Loucy (cell line): ENCODE measurements around the gene PDIA6.

Source experiments
- H2AFZ ChIP-seq: fragments of 200-600 bp; sonication (generic); 2 replicates; pipeline ENCODE4 v1.6.0; 2016; ENCODE audit warnings: antibody characterized with exemption, mild to moderate bottlenecking, low read length, moderate library complexity
- H3F3A ChIP-seq: fragments of 200-600 bp; 2 replicates; pipeline ENCODE4 v1.6.0; 2016; ENCODE audit warnings: antibody characterized with exemption, low read depth, mild to moderate bottlenecking
- H3K27me3 ChIP-seq: fragments of 200-600 bp; sonication (generic); 2 replicates; pipeline ENCODE4 v1.6.1; 2014; ENCODE audit warnings: low read length, mild to moderate bottlenecking; ENCODE audit not compliant: insufficient read depth, poor library complexity, severe bottlenecking
- H3K36me3 ChIP-seq: fragments of 200-600 bp; sonication (generic); 2 replicates; pipeline ENCODE4 v1.6.1; 2016; ENCODE audit warnings: low read length; ENCODE audit not compliant: insufficient read depth
- H3K4me1 ChIP-seq: fragments of 200-600 bp; sonication (generic); 2 replicates; pipeline ENCODE4 v1.5.1; 2014; ENCODE audit warnings: low read length, mild to moderate bottlenecking; ENCODE audit not compliant: insufficient read depth, poor library complexity, severe bottlenecking
- H3K4me2 ChIP-seq: fragments of 200-600 bp; sonication (generic); 2 replicates; pipeline ENCODE4 v1.6.0; 2014; ENCODE audit warnings: antibody characterized with exemption, low read length, low read depth, mild to moderate bottlenecking; ENCODE audit not compliant: poor library complexity, severe bottlenecking
- H3K4me3 ChIP-seq: fragments of 200-600 bp; sonication (generic); 2 replicates; pipeline ENCODE4 v1.5.1; 2014; ENCODE audit warnings: low read length, mild to moderate bottlenecking, mixed read lengths; ENCODE audit not compliant: poor library complexity, severe bottlenecking
- H3K79me2 ChIP-seq: fragments of 200-600 bp; sonication (generic); 2 replicates; pipeline ENCODE4 v1.6.1; 2014; ENCODE audit warnings: low read length; ENCODE audit not compliant: insufficient read depth
- H3K9ac ChIP-seq: fragments of 200-600 bp; sonication (generic); 2 replicates; pipeline ENCODE4 v1.6.0; 2014; ENCODE audit warnings: mild to moderate bottlenecking, low read depth, low read length, moderate library complexity; ENCODE audit not compliant: poor library complexity, severe bottlenecking
- H3K9me2 ChIP-seq: fragments of 200-600 bp; sonication (generic); replicated peaks from 2 replicates; pipeline ENCODE4 v1.6.1; 2016; ENCODE audit warnings: low read depth, low read length, mixed read lengths
- H3K9me3 ChIP-seq: fragments of 200-600 bp; sonication (generic); 2 replicates; pipeline ENCODE4 v1.6.1; 2014; ENCODE audit warnings: mild to moderate bottlenecking, antibody characterized with exemption, low read length, low read depth; ENCODE audit not compliant: insufficient read depth
- H4K20me1 ChIP-seq: fragments of 200-600 bp; sonication (generic); 2 replicates; pipeline ENCODE4 v1.6.0; 2014; ENCODE audit warnings: antibody characterized with exemption, low read length, mild to moderate bottlenecking; ENCODE audit not compliant: insufficient read depth, poor library complexity, severe bottlenecking
- EZH2phosphoT487 ChIP-seq: fragments of 200-600 bp; IDR thresholded peaks from 2 replicates; pipeline ENCODE4 v1.6.1; 2018; ENCODE audit warnings: antibody characterized with exemption, mild to moderate bottlenecking, moderate library complexity, borderline replicate concordance
- TF ChIP-seq, protein P1 (sequence below): fragments of 200-600 bp; sonication (generic); conservative IDR thresholded peaks from 2 replicates; pipeline ENCODE4 v1.5.1; 2014; ENCODE audit warnings: mild to moderate bottlenecking, antibody characterized with exemption, low read length

The PDIA6 gene

DNA sequence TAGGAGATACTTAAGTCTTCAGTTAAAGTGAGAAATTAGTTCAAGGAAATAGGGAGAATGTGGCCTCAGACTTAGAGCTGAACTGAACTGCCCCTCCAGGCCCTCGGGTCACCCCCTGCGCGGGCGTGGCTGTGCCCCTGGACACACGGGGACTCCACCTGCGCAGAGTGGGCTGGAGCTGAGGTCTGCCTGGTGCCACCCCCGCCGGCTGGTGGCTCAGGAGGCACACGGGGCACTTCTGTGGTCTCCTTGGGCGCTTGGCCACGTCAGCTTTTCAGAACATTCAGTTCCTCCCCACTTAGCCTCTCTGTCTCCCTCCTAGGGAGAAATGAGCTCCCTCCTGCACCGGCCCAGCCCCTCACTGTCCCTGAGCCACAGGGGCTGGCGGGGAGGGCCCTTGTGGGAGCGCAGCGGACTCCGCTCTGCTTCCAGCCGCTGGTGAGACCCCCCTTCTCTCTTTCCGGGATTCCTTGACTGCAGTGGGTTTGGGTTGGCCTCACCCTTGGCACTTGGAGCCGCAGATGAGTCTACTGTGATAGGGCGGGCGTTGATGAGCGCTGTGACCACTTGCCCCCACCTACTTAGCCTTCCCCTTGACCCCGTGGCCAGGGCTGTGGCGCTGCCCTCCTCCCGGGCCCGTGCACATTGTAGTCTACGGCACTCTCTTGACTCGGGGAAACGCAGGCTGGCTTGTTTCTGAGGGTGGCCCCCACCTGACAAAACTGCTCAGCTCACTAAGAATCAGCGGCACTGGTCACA is 18.2 kb upstream of the PDIA6 start:
- no peaks in the 10 kb centered on the region for H4K20me1 ChIP-seq
- H2AFZ ChIP-seq = no peak overlapping the region
- no peaks in the 10 kb centered on the region for H3K9me3 ChIP-seq
- no peaks in the 10 kb centered on the region for H3K79me2 ChIP-seq
- H3K4me1 ChIP-seq = no peaks in the 10 kb centered on the region
- TF ChIP-seq EZH2phosphoT487 = no peak
- TF ChIP-seq, protein P1, sequence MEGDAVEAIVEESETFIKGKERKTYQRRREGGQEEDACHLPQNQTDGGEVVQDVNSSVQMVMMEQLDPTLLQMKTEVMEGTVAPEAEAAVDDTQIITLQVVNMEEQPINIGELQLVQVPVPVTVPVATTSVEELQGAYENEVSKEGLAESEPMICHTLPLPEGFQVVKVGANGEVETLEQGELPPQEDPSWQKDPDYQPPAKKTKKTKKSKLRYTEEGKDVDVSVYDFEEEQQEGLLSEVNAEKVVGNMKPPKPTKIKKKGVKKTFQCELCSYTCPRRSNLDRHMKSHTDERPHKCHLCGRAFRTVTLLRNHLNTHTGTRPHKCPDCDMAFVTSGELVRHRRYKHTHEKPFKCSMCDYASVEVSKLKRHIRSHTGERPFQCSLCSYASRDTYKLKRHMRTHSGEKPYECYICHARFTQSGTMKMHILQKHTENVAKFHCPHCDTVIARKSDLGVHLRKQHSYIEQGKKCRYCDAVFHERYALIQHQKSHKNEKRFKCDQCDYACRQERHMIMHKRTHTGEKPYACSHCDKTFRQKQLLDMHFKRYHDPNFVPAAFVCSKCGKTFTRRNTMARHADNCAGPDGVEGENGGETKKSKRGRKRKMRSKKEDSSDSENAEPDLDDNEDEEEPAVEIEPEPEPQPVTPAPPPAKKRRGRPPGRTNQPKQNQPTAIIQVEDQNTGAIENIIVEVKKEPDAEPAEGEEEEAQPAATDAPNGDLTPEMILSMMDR = no peak
- H3F3A ChIP-seq = no peaks in the 10 kb centered on the region
- no peaks in the 10 kb centered on the region for H3K27me3 ChIP-seq
- H3K9me2 ChIP-seq = no peaks in the 10 kb centered on the region
- no peak overlapping the region for H3K4me2 ChIP-seq
- H3K4me3 ChIP-seq = no peak overlapping the region
- no peaks in the 10 kb centered on the region for H3K36me3 ChIP-seq
- no peak overlapping the region for H3K9ac ChIP-seq

DNA sequence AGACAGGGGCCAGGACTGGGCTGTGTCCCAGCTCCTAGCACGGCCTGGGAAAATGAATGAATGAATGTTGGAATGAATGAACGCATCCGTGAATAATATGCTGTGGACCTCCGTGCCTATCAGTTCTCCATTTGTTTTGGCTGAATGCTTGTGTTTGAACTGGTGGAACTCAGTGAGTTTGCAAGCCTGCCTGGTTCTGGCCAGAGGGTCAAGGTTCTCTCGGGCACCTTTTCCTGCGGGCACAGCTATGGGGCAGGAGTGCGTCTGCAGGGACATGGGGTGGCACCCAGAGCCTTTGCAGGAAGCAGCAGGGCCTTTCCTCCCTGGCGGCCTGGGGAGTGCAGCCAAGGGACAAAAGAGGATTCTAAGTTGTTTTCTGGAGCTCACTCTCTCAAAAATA is 17.6 kb upstream of the PDIA6 start:
- Histone ChIP-seq H4K20me1 (no peaks in the 10 kb centered on the region), H3K27me3 (no peaks in the 10 kb centered on the region), H3K9me2 (no peaks in the 10 kb centered on the region), H3K79me2 (no peaks in the 10 kb centered on the region), H2AFZ (no peak overlapping the region), H3K9ac (no peak overlapping the region), H3F3A (no peaks in the 10 kb centered on the region), H3K4me3 (no peak overlapping the region), H3K36me3 (no peaks in the 10 kb centered on the region), H3K4me1 (no peaks in the 10 kb centered on the region), H3K9me3 (no peaks in the 10 kb centered on the region), H3K4me2 (no peak overlapping the region)
- no peak for TF ChIP-seq EZH2phosphoT487
- TF ChIP-seq, protein P1 = no peak

DNA sequence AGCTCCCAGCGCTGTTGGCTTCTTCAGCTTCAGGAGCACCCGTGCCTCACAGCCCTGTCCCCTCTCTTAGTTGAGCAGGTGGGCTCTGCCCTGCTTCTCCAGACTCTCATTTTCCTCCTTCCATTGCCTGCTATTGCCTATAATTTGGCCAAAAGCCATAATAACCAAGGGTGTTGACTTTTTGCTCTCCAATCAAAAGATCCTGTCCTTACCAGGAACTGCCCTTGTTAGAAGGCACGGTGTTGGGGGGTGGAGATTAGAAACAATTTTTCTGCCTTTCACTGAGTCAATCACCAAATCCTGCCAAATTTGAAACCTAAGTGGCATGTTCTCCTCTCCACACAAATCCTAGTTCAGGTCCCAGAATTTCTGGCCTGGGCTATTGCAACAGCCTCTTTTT is 16.7 kb upstream of the PDIA6 start:
- Histone ChIP-seq H3K9me3 (no peaks in the 10 kb centered on the region), H3K79me2 (no peaks in the 10 kb centered on the region)
- TF ChIP-seq EZH2phosphoT487 = no peak
- TF ChIP-seq, protein P1 = no peak

More for the DNA sequence above, 16.7 kb upstream of the PDIA6 start:
- no peak overlapping the region for H2AFZ ChIP-seq
- H3K36me3 ChIP-seq = no peaks in the 10 kb centered on the region
- no peaks in the 10 kb centered on the region for H3K9me2 ChIP-seq
- H4K20me1 ChIP-seq = no peaks in the 10 kb centered on the region
- H3K4me1 ChIP-seq = no peaks in the 10 kb centered on the region
- H3K4me3 ChIP-seq = no peak overlapping the region
- no peaks in the 10 kb centered on the region for H3F3A ChIP-seq
- no peaks in the 10 kb centered on the region for H3K27me3 ChIP-seq
- no peak overlapping the region for H3K4me2 ChIP-seq
- no peak overlapping the region for H3K9ac ChIP-seq
